Stomach (tissue), 4 donors: ENCODE measurements around the gene HERC6.
A peak's percentile ranks its signal among the peaks of the same experiment; 100 is the strongest.

Experiments
- CTCF ChIP-seq, 7 experiments: fragments of 450-650 bp in 4 of 7; fragments of 200-600 bp in 3 of 7; sonication (generic) in 3 of 7; IDR thresholded peaks; one replicate each; pipeline ENCODE4 v1.5.1; 2016 to 2019; ENCODE audit warnings: antibody characterized with exemption in 7 of 7, control low read depth in 2 of 7, mild to moderate bottlenecking in 1 of 7
- EP300 ChIP-seq: sonication (generic); formaldehyde crosslinking; IDR thresholded peaks from one replicate; pipeline ENCODE4 v1.6.1; 2017; ENCODE audit warnings: antibody characterized with exemption
- POLR2A ChIP-seq, 4 donors: fragments of 450-650 bp; IDR thresholded peaks; one replicate each; pipeline ENCODE4 v1.6.1; 2016; ENCODE audit warnings: antibody characterized with exemption in 4 of 4, control low read depth in 2 of 4, mild to moderate bottlenecking in 1 of 4, moderate library complexity in 1 of 4
- POLR2AphosphoS5 ChIP-seq, 3 donors: sonication (generic); formaldehyde crosslinking; IDR thresholded peaks; one replicate each; pipeline ENCODE4 v1.6.1; 2016; ENCODE audit warnings: antibody characterized with exemption in 3 of 3

- TF ChIP-seq POLR2A (IDR thresholded peaks at IDR 0.05) (no peak), POLR2AphosphoS5 (IDR thresholded peaks at IDR 0.05) (peak in 1 of 3 donors; percentile 69), CTCF (IDR thresholded peaks at IDR 0.05) (no peak), EP300 (no peak)
Measured at GRCh38 chr4:88415982-88416381, 37.3 kb downstream of the HERC6 start.
